HG02610 (cell line): ENCODE data around the gene THADA.
"Not testable (repeated sequence)": the region's sequence is repeated elsewhere in the genome, so short reads cannot be mapped to it uniquely, and the experiment has no call there.

ENCODE experiments used
- ATAC-seq: cut with Tn5 transposase; IDR thresholded peaks from one replicate; pipeline ENCODE4 v1.9.1; 2021; ENCODE audit warnings: mild to moderate bottlenecking, moderate library complexity; ENCODE audit not compliant: unreplicated experiment

Gene THADA

DNA sequence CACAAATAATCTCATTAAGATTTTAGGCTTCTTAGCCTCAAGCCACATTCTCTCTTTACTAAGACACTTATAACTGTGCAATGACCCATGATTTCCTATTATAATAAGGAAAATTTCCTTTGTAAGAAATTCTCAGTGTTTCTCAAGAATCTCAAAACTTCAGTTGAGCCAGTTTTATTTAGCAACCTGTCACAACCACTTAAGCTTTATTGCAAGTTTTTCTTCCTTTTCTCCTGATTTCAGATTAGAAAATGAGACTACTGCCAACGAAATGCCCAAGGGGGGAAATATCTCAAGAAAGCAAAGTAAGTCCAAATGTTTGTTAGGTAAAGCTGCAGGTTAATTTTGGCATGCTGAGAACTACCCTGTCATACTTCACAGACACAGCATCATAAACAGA lies 178.5 kb downstream of the THADA start:
- no peak for ATAC-seq

GRCh38 chr2:43415592-43415991 lies 180.2 kb downstream of the THADA start:
- no peak for ATAC-seq

- no peak for ATAC-seq
Observed at GRCh38 chr2:43414586-43415135, 181.2 kb downstream of the THADA start.

DNA sequence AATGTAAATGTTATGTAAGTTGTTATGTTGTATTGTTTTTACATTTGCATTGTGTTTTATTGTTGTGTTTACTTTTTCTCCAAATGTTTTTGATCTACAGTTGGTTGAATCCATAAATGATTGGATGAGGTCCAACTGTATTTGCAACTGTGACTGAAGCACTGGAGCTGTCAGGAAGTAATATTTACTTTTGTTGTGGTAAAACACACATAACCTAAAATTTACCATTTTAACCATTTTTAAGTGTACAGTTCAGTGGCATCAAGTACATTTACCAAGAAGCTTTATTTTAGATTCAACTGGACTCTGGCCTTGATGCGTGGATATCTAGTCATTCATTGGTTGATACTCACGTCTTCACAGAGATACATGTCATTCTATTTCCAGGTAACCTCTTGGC lies 181.8 kb downstream of the THADA start:
- ATAC-seq: no peak

DNA sequence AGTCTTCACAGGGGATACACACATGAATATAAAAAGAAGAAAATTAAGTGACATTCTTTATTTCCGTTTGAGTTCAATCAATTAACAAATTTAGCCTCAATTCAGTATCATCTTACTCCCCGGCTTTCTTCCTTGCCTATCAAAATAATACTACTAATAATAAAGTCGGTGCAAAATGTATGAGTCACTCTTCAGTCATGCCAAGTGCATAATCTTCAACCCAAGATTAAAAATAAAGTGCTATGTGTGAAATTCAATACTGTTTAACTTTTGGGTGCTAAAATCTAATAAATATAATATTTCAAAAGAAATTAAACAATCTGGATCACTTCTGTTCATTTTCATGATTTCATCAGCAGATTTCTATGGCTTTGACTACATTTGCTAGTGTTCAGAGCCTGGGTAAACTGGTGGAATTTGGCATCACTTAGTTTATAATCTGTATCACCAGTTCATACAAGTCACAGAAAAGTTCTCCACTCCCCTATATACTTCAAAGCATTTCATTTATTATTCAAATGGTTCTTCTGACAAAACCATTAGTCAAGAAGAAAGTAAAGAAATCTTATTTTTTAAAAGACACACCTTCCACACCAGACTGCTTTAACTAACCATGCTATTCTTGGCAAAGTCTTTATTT lies 183.6 kb downstream of the THADA start:
- no peak for ATAC-seq

- no peak for ATAC-seq
Observed at GRCh38 chr2:43410055-43410604, 185.7 kb downstream of the THADA start.

DNA sequence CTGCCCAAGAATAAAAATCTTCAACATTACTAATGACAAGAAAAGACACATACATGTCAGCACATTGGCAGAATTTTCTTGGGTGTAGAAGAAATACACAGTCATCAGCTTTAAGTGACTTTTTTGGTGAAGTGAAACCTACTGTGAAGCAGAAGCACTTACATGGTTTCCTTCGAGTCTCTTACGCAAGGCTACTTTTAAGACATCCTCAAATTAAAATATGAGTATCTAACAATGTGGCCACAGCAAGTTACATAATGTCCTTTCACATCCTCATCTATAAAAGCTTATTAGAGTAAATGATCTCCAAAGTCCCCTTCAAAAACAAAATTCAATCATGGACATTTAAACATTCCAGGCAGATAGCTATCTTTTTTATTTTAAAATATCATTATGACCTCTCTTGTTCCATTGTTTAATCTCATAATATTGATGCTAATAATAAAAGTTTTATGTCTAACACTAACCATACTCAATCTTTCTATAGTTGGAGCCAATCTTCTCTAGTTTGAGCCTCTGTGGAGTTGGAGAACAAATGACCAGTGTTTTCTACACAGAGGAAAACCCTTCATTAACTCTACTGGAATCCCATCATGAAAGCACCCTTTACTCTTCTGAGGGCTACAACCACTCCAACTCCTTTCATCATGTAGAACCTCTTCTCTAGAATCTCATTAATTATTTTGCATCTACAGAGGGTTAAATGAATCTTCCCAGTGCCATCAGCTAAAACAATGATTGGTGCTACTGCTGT lies 187.3 kb downstream of the THADA start:
- peak; percentile 69 for ATAC-seq

DNA sequence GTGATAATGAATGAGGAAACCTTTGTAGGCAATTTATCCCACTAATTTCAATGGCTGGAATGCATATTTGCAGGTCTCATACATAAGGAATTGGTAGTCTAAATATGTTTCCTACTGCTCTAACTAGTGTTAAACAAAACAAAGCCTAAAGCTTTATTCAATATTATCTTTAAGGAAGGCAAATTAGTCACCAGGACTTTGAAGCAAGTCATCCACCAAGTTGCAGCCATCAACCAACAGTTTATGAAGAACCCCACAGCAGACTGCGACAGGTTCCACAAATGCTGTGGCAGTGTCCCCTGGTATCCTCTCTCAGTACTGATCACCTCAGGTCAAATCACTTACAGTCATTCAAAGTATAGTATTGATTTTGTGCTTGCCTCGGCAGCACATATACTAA lies 187.9 kb downstream of the THADA start:
- ATAC-seq: peak; percentile 41

GRCh38 chr2:43406651-43407279 lies 189.1 kb downstream of the THADA start:
- ATAC-seq: no peak

DNA sequence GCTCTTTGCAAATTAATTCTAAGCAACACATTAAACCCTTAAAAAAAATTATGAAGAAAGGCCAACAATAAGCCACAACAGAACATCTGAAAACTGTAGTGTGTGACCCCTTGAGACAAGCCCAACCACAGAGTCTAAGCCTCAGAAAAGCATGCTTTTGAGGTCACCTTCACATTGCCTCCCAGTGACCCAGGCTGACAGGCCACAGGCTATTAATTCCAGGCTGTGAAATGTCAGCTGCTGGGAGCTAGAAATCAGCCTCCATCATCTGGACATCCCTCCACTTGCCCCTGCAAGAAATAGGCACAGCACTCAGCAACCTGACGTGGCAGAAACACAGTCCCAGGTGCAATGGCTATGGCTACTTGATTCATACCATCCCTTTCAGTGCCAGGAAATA lies 190.0 kb downstream of the THADA start:
- no peak for ATAC-seq

DNA sequence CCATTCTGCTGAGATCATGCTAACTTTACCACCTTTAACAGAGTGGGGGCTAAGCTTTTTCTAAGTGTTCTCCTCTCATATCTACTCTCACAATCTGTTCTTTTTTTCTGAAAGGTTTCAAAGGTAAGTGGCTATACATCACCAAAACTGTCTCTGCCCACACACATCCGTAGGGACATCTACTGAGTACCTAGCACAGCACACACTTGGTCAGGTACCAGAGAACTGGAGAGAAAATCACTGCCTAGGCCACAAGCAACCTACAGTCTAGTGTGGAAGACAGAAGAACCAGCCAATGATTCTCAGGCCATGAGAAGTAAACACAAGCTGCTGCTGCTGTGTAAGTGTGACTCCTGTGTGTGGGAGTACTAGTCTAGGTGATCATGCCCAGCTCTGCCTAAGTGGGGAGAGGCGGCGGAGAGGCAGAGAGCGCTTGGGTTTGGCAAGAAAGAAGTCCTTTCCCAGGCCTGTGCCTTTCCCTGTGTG lies 193.3 kb downstream of the THADA start:
- peak; percentile 68 for ATAC-seq

DNA sequence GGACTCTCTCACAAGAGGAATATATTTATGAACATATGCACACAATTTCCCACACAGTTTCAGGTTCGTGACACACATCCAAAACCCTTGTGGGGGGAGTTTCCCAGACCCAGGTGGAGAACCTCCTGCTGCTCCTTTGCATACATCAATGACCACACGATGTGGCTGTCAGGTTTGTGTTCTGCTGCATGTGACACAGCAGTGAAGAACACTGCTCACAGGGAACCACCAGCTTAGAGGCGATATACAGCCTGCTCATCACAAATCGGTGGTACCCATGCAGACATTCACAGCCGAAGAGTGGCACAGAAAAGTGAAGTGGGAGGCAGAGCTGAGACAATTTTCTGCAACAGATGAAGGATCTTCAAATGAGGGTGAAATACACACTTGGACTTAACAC lies 193.8 kb downstream of the THADA start:
- ATAC-seq: peak; percentile 95

DNA sequence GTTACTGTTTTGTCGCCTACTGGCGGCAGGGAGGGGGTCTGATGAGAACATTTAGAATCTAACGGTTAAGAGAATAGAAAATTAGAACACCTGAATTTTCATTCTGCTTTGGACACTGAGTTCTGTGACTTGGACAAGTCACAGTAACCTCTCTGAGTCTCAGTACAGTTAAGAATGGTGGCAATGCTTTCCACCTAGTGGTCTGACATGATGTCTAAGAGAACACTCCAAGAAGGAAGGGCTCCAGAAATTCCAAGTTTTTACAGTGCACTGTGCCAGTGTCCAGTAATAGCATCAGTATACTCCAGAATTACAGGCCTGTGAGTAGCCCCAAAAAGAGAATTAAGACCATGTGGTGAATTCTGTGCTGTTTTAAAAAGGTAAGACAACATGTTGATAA lies 195.3 kb downstream of the THADA start:
- ATAC-seq: no peak

DNA sequence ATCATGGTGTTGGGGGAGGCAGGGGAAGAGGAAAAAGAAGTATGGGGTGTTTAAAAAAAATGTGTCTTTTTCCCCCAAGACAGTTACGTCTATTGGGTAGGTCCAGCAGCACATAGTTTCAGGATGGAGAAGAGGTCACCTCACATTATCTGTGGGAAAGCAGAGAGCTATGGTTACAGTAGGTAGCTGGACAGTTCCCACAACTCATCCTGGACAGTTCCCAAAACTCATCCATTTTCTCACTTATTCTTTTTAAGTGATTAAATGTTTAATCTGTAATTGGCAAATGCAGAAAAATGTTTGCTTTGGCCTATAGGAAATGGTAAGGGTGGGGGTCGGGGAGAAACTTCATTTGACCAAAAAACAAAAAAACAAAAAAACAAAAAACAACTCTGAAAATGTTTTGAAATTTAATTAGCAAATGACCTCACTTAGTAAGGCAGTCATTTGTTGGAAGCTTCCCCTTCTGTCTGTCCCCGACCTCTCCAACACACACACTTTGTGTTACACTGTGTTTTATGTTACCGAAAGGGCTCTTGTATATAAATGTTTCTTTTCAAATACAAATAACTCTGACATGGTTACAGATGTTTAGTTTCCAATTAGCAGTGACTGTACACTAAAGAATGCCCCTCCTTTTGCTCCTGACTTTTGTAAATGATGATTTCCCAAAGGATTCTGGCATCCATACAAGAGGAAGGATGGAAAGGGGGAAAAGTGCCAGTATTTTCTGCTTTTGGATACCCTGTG lies 196.1 kb downstream of the THADA start:
- no peak for ATAC-seq

DNA sequence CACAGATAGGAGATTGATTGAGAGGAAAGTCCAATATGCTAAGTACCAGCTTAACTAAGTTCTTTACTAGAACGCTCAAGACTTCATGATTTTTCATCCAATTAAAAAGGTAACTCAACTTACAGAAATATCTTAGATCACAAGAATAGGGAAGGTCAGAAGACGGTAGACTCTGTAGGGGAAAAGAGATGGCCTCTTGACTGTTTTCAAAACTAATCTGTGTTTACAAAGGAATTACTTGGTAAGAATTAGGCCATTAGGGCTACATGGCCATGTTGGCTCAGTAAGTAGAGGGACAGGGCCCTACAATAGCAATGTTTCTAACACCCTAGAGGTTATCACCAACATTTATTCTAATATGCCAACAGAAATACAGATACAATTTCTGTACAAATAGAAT lies 196.7 kb downstream of the THADA start:
- no peak for ATAC-seq

DNA sequence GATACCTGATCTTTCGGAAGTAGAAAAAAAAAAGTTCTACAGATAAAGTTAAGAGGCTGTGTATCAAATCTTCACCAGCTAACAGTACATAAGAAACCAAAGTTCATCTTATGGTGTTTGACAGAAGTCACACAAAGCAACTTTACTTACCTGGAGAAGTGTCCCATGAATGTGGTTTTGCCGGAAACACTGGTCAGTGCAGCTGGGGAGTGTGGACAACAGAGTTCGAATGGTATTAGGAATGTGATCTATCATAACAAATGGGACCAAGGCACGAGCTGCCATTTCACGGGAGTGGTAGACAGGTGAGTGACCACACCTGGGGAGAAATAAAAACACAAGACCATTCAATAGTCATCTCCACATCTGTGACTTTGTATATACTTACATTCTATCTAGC lies 198.0 kb downstream of the THADA start:
- no peak for ATAC-seq

DNA sequence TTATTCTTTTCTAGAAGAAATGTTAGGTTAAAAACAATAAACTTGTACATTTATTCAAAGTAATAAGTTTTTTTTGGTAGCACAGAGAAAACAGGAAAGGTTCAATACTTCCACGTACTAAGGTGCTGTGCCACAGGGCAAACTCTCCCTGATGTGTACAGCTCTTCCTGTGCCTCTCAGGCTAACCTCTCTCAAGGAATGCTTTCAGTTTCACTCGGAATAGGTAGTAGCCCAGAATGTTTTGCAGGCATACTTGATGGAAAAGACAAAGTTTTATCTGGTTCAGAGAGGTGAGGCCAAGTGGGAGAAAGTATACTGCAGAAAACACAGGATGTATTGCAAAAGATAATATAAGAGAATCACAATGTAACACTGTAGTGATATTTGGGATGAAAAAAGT lies 198.4 kb downstream of the THADA start:
- no peak for ATAC-seq

GRCh38 chr2:43396344-43396743 lies 199.5 kb downstream of the THADA start:
- ATAC-seq: not testable (repeated sequence)

DNA sequence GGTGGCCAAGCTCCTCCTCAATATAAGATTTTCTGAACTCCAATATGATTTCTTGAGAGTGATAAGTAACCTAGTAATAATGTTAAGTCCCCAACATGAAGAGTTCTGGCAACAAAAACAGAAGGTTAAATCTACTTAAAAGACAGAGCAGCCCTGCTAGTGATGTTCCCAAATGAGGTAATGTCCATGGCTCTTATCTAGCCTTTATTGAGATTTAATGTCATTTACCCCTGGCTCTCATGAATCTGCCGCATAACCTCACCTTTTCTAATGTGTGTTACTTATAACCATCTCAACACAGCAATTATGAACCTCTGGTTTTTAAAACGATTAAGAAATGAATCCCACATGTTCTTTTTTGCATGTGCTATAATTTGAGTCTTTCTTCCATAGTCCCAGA lies 201.9 kb downstream of the THADA start:
- ATAC-seq: no peak

DNA sequence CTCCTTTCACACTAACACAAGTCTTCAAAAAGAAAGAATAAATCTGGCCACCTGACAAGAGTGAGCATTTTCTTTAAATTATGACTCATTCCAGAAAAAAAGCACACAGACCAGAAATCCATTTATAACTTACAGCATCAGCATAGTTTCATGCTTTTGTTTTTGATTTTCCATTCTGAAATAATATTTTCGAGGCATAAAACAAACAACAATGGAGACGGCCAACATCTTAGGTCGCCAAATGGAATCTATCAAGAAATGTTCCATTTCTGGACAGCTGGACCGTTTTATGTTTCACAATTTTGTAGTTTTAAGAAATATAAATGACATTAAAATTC lies 204.0 kb downstream of the THADA start:
- ATAC-seq: no peak
